RKO (cell line): ENCODE data around the gene TIMM10.
A peak's percentile ranks its signal among the peaks of the same experiment; 100 is the strongest.

ENCODE experiments used
- DNase-seq: peaks from one replicate; pipeline ENCODE4 v3.0.0-alpha.2; 2016; ENCODE audit warnings: low spot score

TIMM10 gene

DNA sequence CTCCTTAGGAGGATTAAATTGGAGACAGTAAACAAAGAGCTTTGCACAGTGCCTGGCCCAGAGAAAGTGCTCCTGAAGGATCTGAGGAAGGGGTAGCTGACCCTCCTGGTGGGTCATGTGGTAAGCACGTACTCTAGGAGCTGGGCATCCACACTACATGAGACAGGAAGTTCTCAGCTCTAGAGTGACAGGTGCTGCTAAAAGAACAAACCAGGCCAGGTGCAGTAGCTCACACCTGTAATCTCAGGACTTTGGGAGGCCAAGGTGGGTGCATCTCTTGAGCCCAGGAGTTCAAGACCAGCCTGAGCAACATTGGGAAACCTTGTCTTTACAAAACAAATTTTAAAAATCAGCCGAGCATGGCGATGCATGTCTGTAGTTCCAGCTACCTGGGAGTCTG, 28.2 kb downstream of the TIMM10 start:
- DNase-seq, result no peak

DNA sequence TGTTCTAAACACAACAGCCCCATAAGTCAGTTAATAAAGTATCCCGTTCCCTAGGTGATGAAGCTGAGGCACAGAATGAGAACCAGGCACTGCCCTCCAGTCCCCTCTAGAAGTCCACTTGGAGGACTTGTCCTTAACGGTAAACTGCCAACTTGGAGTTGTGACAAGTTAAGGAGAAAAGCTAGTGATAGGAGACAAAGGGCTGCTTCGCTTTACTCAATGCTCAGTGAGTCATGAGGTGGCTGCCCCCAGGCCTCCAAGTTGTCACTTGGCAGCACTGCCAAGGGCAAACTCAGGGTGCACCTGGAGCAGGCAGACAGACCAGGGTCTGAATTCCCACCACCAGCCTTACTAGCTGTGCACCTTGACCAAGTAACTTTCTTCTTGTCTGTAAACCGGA, 28.6 kb downstream of the TIMM10 start:
- DNase-seq, result no peak

DNA sequence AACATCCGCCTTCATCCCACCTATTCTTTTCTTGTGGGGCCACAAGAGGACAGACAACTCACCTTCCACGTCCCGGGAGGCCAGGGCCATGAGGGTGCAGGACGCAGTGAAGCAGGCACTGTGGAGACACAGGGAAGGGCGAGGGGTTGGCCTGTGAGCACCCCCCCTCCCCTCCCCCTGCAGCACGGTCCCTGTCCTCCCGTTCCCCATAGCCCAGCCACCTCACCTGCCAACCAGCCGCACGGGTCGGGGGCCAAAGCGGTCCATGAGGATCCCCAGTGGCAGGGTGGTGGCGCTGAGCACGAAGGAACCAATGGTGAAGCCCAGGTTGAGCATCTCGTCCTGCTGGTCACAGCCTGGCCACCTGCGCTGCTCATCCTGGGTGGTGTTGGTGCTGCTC, 29.6 kb downstream of the TIMM10 start:
- no peak for DNase-seq

DNA sequence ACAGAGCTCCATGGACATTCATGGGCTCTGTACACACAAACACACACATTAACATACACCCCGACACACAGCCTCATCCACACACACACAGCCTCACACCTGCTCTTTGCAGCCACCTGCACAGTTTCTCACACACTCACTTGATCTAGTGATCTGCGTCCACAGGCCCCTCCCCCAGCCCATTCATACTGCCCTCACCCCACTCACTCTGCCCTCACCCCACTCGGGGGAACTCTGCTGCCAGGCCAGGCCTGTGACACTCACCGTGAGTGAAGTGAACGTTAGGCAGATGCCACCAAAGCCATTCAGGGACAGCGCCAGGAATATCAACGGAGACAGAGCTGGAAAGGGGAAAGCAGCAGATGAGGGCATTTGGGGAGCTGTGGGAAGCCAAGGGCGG, 30.0 kb downstream of the TIMM10 start:
- DNase-seq, result no peak

DNA sequence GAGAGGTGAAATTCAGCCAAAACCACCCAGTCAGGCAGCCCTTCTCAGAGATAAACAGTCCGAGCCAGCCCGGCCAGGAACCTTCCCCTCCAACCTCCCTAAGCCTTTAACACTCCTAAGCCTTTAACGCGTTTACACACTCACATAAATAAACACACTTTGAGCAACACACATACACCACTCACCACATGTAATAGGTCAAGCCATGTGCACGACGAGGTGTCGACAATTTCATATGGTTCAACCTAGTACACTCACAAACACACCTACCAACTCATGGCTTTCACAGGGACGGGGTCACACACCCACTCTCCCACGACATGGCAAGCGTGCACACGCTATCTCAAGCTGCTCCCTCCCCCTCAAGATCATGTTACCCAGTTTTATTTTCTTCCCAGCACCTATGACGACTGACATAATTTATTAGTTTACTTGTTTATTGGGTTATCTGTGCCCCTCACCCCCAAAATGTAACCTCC, 30.5 kb downstream of the TIMM10 start:
- no peak for DNase-seq

DNA sequence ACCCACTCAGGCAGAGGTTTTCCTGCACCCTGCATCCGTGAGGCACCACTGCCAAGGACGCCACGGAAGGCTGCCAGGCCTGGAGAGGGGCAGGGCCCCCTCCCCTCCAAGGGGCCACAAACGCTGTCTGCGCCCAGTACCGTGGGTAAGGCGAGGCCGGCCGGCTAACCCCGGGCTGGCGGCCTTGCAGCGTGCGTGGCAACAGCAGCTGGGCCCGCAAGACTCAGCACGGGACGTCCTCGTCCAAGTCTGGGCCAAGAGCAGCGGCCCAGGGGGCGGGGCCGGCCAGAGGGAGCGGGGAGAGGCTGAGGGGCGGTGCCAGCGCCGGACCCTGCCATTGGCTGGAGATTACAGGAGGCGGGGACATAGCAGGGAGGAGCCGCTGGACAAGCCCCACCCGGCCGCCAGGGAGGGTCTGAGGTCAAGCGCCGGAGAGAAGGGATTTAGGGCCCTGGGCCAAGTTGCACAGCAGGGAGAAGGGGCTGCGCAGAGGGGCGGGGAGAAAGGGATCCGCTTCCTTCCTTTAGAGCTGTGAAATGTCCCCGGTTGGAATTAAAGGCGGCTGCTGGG, 31.1 kb downstream of the TIMM10 start:
- DNase-seq, result no peak

DNA sequence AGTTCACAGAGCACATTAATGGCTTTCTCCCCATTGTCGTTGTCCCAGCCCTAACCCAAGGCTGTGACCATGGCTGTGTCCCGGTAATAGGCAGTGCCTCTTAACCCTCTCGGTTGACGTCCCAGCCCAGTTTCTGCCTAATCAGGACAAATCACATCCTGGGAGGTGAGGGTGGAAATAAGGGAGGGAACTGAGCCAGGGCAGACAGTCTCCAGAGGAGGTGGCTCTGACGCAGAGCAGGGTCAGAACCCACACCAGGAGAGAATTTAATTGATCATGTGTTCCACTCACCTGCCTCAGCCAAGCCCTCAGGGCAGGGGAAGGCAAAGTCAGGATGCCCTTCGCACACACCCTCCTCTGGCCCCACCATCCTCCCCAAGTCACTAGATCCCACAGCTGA, 32.0 kb downstream of the TIMM10 start:
- DNase-seq, result no peak

DNA sequence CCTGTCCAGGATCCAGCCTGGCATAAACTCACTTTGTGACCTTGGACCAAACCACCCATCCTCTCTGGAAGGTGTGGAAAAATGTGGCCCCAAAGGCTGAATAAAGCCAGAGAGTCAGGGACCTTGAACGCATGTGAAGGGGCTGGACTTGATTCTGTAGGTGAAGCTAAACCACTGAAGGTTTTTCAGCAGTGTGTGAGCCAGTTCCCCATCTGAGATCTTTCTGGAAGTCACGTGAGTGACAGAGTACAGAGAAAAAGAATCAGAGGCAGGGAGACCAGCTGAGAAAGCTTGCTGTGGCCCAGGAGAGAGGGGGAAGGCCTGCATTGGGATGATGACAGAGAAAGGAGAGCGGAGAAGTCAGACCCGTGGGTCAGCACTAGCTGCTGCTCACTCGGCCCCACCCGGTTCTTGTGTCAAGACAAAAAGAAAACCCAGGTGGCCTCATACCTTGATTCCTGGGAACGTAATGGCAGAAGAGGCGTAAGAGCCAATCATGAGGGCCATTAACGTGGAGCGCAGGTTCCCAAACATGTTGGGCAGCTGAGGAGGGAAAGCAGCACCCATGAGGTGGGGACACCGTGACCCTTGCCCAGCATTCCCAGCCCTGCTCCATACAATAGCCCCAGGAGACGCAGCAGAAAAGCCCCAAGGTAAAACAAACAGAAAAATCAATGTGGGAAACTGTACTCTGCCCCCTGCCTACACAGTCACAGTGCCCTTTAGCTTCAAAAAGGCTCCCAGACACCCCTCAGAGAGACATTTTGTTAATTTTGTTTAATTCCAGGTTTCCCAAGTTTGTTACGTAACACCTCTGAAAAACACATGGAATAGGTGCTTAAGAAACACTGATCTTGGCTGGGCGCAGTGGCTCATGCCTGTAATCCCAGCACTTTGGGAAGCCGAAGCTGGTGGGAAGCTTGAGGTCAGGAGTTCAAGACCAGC, 33.0 kb downstream of the TIMM10 start:
- DNase-seq, result no peak

DNA sequence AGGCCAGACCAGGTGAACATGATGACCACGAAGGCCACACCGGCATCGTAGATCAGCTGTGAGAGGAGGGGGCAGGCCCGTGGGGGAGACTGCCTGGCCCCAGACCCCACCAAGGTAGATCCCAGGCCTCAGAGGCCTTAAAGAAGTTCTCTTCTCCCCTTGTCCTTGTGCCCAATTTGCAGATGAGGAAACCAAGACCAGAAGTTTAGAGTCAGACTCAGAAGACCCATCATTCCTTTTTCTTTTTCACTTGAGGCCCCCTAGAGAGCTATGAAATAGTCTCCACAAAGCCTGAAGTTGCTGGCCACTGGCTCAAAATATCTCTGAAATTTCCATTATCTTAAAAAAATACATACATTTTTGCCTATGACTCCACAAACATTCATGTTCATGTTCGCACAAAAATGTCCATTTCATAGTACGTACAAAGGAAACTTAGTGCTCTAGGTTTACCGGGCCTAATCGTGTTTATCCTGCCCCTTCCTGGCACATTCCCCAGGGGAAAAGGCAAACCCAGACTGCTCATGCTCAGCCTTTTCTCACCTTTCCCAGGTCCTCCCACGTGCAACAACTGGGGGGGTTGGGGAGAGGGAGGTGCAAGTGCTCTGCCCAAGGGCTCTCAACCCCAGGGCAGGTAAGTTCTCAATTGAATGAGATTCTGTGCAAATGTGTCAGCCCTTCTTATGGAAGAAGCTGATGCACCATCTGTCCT, 34.3 kb downstream of the TIMM10 start:
- DNase-seq, result no peak

DNA sequence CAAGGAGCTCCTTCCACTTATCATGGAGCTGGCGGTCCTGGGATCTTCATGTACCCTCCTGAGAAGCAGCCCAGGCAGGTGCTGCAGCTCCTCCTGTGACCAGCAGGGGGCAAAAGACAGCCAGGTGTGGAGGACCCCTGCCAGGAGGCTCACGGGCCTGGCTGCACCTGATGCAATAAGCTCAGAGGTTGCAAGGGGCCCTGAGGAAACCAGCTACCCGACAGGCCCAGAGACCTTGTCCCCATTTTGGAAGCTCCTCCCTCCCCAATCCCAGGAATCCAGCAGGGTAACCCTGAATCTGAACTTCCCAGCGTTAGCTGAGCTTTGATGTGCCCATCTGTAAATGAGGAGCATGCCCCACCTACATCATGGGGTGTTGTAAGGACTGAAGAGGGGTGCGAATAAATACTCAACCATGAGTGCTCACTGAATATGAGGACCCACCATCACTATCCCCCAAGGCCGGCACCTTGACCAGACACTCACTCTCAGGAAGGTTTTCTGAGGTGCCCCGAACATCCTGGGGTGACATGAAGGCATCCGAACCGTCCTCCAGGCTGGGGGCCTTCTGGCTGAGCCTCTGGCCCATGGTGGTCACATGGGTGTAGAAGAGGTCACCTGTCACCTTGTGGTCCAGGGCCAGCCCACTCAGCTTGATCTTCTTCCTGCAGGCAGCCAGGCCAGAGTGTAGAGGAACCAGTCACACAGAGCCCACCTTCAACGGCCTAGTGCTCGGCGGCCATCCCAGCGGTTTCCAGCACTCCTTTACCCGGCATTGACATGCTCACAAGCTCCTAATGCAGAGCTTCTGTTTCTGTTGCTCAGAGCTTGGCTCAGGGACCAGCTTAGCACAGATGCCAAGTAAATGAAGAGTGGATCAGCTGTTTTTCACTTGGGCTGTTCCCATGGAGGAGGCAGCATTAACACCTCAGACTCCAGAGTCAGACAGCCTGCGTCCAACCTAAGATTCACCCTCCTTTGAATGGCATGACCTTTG, 36.7 kb downstream of the TIMM10 start:
- DNase-seq, result no peak

DNA sequence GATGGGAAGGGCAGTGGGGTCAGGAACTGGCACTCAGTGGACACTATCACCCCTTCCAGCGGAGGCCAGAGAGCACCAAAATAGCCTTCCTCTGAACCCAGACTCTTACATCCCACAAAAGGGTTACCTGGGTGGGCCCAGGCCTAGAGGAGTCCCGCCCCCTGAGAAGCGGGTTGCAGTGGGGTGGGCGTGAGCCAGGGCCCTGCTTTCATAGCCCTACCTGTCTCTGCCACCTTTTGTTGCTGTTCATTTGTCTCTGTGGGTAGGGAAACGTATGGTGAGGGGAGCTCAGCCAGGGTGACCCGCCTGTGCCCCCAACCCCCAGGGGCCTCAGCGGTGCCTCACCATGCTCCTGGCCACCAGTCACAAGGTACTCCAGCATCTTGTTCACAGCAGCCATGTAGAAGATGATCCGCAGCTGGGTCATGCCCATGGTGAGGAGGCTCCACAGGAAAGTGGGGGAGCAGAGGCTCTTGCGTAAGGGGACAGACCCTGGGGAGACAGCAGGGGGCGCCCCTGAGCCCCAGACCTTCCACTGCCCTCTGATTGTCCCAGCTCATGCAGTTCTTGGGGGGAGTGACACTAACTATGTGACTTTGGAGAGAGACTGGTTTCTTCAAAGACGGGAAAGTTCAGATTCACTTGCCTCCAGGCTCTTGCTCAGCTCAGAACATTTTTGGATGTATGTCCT, 39.0 kb downstream of the TIMM10 start:
- DNase-seq, result peak; percentile 37

DNA sequence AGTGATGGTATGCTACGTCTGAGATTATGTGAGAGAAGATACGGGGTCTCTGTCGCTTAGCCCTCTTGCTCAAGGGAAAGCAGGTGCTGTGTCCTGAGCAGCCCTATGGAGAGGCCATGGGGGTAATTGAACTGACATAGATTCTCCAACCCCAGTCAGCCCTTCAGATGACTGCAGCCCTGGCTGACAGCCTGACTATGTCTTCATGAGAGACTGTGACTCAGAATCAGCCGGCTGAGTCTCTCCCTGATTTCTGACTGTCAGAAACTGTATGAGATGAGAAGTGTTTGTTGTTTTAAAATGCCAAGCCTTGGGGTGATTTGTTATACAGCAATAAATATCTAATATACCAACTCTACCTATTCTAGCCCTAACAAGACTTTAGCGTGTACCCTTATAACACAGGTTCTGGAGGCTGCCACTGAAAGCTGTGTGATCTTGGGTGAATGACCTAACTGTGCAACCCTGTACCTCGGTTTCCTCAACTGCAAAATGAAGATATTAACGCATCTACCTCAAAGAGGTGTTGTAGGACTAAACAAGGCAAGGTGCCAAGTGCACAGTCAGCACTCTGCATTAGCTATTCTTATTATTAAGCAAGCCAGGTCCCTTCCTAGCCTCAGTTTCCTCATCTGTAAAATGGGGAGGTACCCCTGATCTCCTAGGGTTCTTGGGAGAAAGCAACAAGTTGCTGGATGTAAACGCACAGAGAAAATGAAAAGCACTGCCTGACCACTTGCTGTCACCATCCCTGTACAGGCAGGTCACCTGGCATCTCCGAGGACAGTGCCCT, 39.9 kb downstream of the TIMM10 start:
- peak; percentile 65 for DNase-seq

DNA sequence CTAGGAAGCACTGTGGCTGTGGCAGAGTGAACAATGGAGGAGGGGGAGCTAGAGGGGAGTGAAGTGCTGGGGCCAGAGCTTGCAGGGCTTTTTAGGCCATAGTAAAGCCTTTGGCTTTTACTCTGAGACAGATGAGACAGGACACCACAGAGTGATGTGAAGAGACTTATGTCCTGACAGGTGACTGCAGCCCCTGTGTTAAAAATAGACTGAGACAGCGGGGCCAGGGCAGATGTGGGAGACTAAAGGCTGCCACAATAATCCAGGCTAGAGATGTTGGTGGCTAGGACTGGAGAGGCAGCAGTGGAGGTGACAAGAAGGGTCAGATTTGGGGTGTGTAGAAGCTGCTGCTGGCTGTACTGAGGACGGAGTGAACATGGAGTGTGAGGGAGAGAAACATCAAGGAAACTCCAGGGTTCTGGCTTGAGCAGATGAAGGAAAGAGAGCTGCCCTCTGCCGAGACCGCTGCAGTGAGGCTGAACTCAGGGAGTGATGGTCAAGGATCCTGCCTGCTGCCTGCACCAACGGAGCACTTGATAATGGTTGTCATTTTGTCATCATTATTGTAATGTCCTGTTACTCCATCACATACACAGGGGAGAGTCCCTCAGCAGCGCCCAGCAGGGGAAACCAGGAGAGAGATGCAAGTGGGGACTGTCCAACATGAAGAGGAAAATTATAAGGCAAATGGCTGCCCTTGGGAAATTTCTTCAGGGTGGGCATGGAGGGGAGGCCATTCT, 42.5 kb downstream of the TIMM10 start:
- DNase-seq, result no peak

DNA sequence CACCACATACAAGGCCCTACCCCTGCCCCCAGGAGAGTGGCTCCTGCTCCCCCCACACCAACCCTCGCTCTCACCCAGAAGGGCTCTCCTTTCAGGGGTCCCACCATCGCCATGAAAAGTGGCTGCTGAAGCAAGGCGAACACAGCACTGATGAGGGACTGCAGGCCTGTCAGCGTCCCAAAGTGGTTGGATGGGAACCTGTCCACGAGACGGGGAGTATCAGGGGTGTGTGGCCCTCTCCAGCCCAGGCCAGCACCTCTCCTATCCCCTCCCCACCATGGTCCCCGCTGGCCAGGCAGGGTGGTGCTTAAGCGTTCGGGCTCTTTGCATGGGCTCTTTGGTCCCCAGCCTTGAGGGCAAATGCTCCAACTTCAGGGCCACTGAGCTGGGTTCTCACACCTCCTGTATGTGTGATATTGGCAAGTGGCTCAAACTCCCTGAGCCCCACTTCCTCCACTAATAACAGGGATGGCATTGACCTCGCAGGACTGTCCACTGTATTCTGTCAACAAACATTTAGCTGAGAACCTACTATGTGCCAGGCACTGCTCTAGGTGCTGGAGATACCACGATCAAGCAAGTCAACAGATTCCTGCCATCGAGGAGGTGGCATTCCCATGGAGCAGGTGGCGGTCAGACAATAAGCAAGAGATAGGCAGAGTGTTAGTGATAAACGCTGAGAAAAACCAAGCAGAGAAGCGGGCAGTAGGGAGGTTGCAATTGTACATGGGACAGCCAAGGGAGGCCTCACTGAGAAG, 43.4 kb downstream of the TIMM10 start:
- DNase-seq, result no peak

DNA sequence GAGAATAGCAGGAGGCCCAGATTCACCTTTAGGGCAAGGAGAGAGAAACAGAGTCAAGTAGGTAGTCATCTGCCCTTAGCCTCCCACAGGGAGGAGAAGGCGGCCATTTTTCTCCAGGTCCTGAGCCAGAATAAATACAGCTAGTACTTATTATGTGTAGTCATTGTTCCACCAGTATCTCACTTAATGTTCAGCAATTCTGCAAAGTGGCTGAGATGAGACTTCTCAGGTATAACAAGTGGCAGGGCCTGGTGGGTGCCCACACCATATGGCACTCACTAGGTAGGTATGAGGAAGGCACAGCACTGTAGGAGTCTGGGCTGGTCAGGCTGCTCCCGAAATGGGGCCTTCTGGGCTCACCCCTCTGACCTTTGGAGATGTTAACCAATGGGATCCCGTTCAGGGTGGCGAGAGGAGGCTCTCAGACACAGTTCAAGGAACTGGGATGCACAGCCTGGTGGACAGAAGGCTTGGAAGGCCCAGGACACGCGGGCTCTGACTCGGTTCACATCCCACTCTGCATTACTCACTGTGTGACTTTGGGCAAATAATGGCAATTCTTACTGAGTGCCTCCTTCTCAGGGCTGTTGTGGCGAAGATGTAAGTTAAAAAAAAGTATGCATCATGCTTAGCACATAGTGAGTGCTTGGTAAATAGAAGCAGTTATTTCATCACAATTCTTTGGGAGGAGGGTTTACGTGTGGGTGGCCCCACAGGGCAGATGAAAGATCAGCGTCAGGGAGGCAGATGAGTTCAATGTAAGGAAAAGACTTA, 45.1 kb downstream of the TIMM10 start:
- DNase-seq, result no peak

DNA sequence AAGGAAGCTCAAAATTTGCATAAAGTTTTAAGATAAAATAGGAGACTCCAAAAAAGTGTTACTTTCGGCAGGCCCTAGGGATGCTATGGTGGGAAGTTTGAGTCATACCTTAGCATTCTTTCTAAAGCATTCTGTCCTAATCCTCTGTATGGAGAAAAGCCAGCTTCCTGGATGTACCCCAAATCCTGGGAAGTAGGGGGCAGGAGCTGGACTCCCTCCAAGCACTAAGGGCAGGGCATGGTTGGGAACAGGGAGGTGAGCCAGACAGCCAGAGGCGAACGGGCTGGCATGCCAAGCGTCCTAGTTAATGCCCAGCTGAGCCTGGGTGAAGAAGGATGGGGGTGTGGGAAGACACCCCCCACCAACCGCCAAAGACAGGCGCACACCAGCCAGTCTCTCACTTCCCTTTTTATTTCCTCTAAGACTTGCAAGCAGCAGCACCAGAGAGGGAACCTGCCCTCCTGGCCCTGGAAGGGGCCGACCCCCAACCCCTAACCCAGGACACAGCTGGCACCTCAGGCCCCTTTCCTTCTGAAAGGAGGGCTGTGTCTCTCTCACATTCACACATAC, 46.3 kb downstream of the TIMM10 start:
- DNase-seq, result no peak

DNA sequence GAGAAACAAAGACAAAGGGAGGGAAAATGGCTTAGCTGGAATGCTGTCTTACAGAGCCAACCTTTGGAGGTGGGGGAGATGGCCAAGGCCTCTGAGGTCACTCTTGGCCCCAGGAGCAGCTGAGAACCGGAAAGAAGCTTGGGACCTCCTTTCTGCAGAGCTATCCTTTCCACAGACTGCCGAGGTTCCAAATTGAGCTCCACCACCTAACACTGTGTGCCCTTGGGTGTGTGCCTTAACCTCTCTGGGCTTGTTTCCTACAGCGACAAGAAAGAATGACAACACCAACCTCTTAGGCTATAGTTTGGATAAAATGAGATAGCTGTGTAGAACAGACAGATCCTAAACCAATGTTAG, 47.0 kb downstream of the TIMM10 start:
- no peak for DNase-seq
